ENCODE data around the gene MT1E.
"Not testable (repeated sequence)": the region's sequence is repeated elsewhere in the genome, so short reads cannot be mapped to it uniquely, and the experiment has no call there.

The MT1E gene

GRCh38 chr16:56673921-56674320 is 48.3 kb downstream of the MT1E start:
- no peak overlapping the region for H3K4me3 ChIP-seq (ENCODE audit: low read length)
- peak; percentile 76 for TF ChIP-seq CTCF (IDR thresholded peaks at IDR 0.05; ENCODE audit: insufficient read depth, low read depth, low read length, missing control alignments)
- DNase-seq (ENCODE audit: low read depth) = peak; percentile 61

- not testable (repeated sequence) for H3K4me3 ChIP-seq (ENCODE audit: low read length); DNase-seq (ENCODE audit: low read depth)
Measured at GRCh38 chr16:56674570-56674969, 49.0 kb downstream of the MT1E start.

GRCh38 chr16:56675685-56676210 is 50.2 kb downstream of the MT1E start:
- no peak for DNase-seq (ENCODE audit: low read depth)
- no peak overlapping the region for H3K4me3 ChIP-seq (ENCODE audit: low read length)
- no peak for TF ChIP-seq CTCF (IDR thresholded peaks at IDR 0.05; ENCODE audit: insufficient read depth, low read depth, low read length, missing control alignments)
